Thymus (tissue), 11 donors: ENCODE measurements around the gene DDO. TPM values are rescaled to one million over a fixed set of nuclear protein-coding genes. Genes with fewer than 3 reads are reported as not detected.
"Not testable (repeated sequence)": the region's sequence is repeated elsewhere in the genome, so short reads cannot be mapped to it uniquely, and the experiment has no call there.

ENCODE experiments used
- DNase-seq, 9 donors: peaks; one replicate each; pipeline ENCODE4 v3.0.0-alpha.2; 2013; ENCODE audit warnings: low spot score in 9 of 9, low read depth in 6 of 9, missing footprints in 1 of 9
- H3K27ac ChIP-seq, 2 donors: one replicate each; pipeline ENCODE4 v1.5.1; 2013; ENCODE audit warnings: control low read depth in 1 of 2, low read depth in 1 of 2, low read length in 1 of 2, mild to moderate bottlenecking in 1 of 2, moderate library complexity in 1 of 2
- H3K27me3 ChIP-seq, 2 donors: one replicate each; pipeline ENCODE4 v1.5.1; 2013; ENCODE audit warnings: low read length in 1 of 2; ENCODE audit not compliant: control insufficient read depth in 2 of 2, insufficient read depth in 1 of 2
- H3K36me3 ChIP-seq, 2 donors: one replicate each; pipeline ENCODE4 v1.5.1; 2013; ENCODE audit warnings: low read length in 1 of 2, mild to moderate bottlenecking in 1 of 2, moderate library complexity in 1 of 2; ENCODE audit not compliant: control insufficient read depth in 2 of 2, insufficient read depth in 2 of 2
- H3K4me1 ChIP-seq, 2 donors: one replicate each; pipeline ENCODE4 v1.5.1; 2013; ENCODE audit warnings: low read length in 2 of 2; ENCODE audit not compliant: control insufficient read depth in 2 of 2, insufficient read depth in 2 of 2
- H3K4me3 ChIP-seq, 2 donors: one replicate each; pipeline ENCODE4 v1.5.1; 2013; ENCODE audit warnings: low read length in 2 of 2, control low read depth in 1 of 2, mild to moderate bottlenecking in 1 of 2
- H3K9me3 ChIP-seq, 2 donors: one replicate each; pipeline ENCODE4 v1.5.1; 2013; ENCODE audit warnings: low read length in 1 of 2, mild to moderate bottlenecking in 1 of 2; ENCODE audit not compliant: control insufficient read depth in 2 of 2, insufficient read depth in 1 of 2
- WGBS: extraction: QIAGEN DNeasy Blood & Tissue Kit; methylation state at CpG from one replicate; pipeline ENCODE4 v1.1.7; 2013; 5-methylcytosine and 5-hydroxymethylcytosine counted together
- polyA plus RNA-seq: library from polyadenylated mRNA; stranded (reverse); fragments of 200-250 nt; gene quantifications from one replicate; pipeline ENCODE4 v1.2.3, GENCODE V29; 2013
- total RNA-seq: library from RNA; stranded (reverse); fragments of 120-200 nt; gene quantifications from one replicate; pipeline ENCODE4 v1.2.4, GENCODE V29; 2013
- donor health status: healthy.

The DDO gene
- total and polyA plus RNA-seq, 2 donors, result 0.14 to 0.64 TPM

- not testable (repeated sequence) for H3K27ac ChIP-seq, DNase-seq, H3K27me3 ChIP-seq, H3K9me3 ChIP-seq, H3K4me1 ChIP-seq, H3K36me3 ChIP-seq, H3K4me3 ChIP-seq
- WGBS, result 98% methylated on average over 7 of the region's 7 CpGs
These were observed 64.8 kb downstream of the DDO start for GRCh38 chr6:110350593-110350992.

DNA sequence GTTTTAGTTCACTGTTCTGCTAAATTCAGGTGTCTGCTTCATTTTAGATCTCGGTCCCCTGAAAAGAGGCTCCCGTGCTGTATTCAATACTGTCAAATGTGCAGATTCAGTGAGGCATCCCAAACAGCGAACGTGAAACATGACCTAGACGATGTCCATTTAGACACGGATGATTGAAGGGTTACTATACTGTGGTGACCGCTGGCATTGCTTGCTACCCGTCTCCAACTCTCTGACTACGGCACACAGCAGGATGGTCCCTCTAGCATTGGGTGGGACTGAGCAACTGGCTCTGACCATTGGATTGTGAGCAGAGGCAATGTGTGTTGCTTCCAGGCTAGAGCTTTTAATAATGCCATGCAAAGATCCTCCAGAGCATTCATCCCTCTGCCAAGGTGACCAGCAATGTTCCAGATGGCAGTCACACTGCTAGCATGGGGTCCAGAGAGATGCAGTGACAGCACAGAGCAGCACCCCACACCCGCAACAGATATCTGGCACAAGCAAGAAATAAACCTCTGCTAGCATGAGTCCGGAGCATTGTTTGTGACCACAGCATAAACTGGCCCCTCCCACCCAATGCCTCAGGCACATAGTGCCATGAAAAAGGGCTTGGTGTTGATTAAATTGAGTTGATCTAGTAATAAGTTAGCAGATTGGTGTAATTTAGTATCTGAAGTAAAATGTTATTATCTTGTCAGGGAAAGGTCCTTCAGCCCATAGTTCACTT, 66.2 kb downstream of the DDO start:
- H3K27me3 ChIP-seq, result no peaks in the 10 kb centered on the region
- no peaks in the 10 kb centered on the region for H3K9me3 ChIP-seq
- WGBS, result 97% methylated on average over 11 of the region's 11 CpGs
- H3K36me3 ChIP-seq, result no peaks in the 10 kb centered on the region
- no peak overlapping the region for H3K27ac ChIP-seq
- no peak overlapping the region for H3K4me3 ChIP-seq
- H3K4me1 ChIP-seq, result no peaks in the 10 kb centered on the region
- DNase-seq, result no peak

DNA sequence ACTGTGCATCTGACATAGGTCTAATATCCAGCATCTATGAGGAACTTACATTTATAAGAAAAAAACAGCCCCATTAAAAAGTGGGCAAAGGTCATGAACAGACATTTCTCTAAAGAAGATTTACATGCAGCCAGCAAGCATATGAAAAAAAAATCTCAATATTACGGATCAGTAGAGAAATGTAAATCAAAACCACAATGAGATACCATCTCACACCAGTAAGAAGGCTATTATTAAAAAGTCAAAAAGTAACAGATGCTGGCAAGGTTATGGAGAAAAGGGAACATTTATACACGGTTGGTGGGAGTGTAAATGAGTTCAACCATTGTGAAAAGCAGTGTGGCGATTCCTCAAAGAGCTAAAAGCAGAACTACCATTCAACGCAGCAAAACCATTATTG, 70.3 kb downstream of the DDO start:
- H3K27ac ChIP-seq, result no peak overlapping the region
- no peaks in the 10 kb centered on the region for H3K27me3 ChIP-seq
- DNase-seq, result no peak
- no peaks in the 10 kb centered on the region for H3K4me1 ChIP-seq
- no peaks in the 10 kb centered on the region for H3K9me3 ChIP-seq
- 61% methylated on average over 4 of the region's 4 CpGs for WGBS
- no peaks in the 10 kb centered on the region for H3K36me3 ChIP-seq
- no peak overlapping the region for H3K4me3 ChIP-seq

- 98% methylated on average over 3 of the region's 3 CpGs for WGBS
- no peak for DNase-seq
- Histone ChIP-seq H3K9me3 (no peaks in the 10 kb centered on the region), H3K27ac (no peak overlapping the region), H3K36me3 (no peaks in the 10 kb centered on the region), H3K4me3 (no peak overlapping the region), H3K27me3 (no peaks in the 10 kb centered on the region), H3K4me1 (no peaks in the 10 kb centered on the region)
These were observed 72.6 kb downstream of the DDO start for GRCh38 chr6:110342759-110343158.

Other genes starting within 250 kb of the DDO start
- 2.1 TPM for gene WASF1, start 235.9 kb downstream of the DDO start, total RNA-seq
- gene WASF1, start 235.9 kb downstream of the DDO start, polyA plus RNA-seq, result 12.1 TPM
- 26.8 TPM for gene CDC40, start 235.1 kb downstream of the DDO start, total RNA-seq
- 17.6 TPM for gene CDC40, start 235.1 kb downstream of the DDO start, polyA plus RNA-seq
- 1.5 TPM for gene METTL24, start 57.2 kb downstream of the DDO start, total RNA-seq
- gene METTL24, start 57.2 kb downstream of the DDO start, polyA plus RNA-seq, result 0.50 TPM
- gene SLC22A16, start 61.0 kb upstream of the DDO start, total RNA-seq, result 1.9 TPM
- 1.0 TPM for gene SLC22A16, start 61.0 kb upstream of the DDO start, polyA plus RNA-seq